DMS 273 treated with DMSO at 0.1 percent for 48 hours (cell line): ENCODE results near the gene SPIN4.
"Not testable (repeated sequence)": the region's sequence is repeated elsewhere in the genome, so short reads cannot be mapped to it uniquely, and the experiment has no call there.

ENCODE experiments used
- DNase-seq: peaks from one replicate; lab custom pipeline; 2025; lab: John Stamatoyannopoulos, UW

SPIN4 gene

DNA sequence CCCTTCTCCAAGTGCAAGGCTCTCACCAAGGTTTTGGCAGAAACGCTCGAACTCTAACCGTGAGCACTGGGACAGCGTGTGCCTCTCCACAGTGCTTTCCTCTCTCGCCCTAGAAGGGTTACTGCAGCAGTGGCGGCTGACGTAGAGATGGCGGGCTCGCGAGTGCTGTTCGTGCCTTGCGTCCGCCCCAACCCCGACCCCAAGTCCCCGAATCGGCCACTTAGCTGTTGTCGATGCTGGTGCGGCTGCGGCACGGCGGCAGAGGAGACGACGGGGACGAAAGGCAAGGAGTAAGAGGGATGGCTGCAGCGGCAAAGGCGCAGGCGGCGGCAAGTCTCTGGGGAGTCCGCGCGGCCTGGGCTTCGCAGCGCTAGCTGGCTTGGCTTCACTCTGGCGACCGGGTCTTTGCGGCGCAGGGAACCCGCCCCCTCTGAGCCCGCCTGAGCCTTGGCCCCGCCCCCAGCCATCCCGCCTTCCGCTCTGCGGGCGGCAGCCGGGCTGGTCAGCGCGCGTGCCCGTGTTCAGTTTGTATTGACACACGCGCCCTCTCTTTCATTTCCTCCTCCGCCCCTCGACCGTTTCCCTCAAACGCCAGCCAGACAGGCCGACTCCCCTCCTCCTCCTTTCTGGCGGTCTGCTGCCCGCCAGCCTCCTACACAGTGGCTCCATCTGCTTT lies at the start of gene SPIN4:
TSS of gene SPIN4 (minus strand) at position 392 of the 676 bp plus-strand sequence. CDS start 513 bp downstream, outside the sequence.
- peak; percentile 91 for DNase-seq

- no peak for DNase-seq
Measured at GRCh38 chrX:63400340-63400739, 49.2 kb upstream of the SPIN4 start.

DNA sequence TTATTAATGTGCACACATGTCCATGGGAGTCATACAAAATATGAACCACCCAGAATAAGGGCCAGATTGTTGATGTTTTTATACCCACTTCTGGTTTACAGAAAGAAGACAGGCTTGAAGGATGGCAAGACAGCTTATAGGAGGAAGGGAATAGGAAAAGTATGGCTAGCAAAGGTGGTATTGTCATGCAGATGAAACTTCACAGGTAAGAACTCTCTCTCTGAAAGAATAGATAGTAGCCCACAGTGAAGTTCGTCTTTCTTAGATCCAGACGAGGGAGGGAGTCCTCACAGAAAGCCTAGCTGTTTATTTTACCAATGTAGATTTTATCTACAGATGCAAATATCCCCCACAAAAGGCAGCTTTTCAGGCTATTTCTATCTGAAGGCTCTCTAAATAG lies 43.7 kb upstream of the SPIN4 start:
- no peak for DNase-seq

DNA sequence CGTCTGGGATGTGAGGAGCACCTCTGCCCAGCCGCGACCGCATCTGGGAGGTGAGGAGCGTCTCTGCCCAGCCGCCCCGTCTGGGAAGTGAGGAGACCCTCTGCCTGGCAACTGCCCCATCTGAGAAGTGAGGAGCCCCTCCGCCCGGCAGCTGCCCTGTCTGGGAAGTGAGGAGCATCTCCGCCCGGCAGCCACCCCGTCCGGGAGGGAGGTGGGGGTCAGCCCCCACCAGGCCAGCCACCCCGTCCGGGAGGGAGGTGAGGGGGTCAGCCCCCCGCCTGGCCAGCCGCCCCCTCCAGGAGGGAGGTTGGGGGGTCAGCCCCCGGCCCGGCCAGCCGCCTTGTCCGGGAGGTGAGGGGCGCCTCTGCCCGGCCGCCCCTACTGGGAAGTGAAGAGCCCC lies 42.0 kb upstream of the SPIN4 start:
- DNase-seq = not testable (repeated sequence)

GRCh38 chrX:63387411-63387810 lies 36.3 kb upstream of the SPIN4 start:
- DNase-seq = no peak

- DNase-seq = not testable (repeated sequence)
Measured at GRCh38 chrX:63384263-63384662, 33.1 kb upstream of the SPIN4 start.

DNA sequence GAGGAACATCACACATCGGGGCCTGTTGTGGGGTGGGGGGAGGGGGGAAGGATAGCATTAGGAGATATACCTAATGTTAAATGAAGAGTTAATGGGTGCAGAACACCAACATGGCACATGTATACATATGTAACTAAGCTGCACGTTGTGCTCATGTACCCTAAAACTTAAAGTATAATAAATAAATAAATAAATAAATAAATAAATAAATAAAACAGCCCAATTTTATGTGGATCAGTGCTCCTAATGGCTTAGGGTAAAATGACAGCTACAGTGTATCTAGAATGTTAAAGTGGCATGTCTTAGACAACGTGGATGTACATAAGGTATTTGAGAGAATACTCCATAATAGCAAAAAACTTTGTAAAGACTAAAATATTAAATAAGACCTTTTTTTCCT lies 21.9 kb upstream of the SPIN4 start:
- DNase-seq = not testable (repeated sequence)

DNA sequence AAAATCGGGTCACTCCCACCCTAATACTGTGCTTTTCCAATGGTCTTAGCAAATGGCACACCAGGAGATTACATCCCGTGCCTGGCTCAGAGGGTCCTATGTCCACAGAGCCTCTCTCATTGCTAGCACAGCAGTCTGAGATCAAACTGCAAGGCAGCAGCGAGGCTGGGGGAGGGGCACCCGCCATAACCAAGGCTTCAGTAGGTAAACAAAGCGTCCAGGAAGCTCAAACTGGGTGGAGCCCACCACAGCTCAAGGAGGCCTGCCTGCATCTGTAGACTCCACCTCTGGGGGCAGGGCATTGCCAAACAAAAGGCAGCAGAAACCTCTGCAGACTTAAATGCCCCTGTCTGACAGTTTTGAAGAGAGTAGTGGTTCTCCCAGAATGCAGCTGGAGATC lies 16.6 kb upstream of the SPIN4 start:
- DNase-seq = not testable (repeated sequence)

GRCh38 chrX:63363788-63364187 lies 12.7 kb upstream of the SPIN4 start:
- no peak for DNase-seq

DNA sequence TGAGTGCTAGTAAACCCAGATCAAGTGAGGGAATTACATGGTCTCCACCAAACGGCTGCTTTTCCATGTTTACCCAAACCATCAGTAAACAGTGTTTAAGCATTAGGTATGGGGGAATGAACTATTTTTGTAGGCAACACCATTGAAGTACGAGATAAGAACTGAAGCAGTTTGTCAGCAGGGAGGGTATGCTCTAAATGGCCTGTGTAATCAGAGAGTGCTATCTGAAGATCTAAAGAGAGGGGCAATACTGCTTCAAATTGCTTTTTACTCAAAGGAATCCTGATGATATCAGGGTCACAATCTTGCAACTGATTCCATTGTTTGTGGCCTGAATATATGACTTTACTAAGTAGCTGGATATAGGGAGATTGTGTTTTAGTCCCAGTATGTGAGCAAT lies 10.4 kb upstream of the SPIN4 start:
- DNase-seq = no peak

DNA sequence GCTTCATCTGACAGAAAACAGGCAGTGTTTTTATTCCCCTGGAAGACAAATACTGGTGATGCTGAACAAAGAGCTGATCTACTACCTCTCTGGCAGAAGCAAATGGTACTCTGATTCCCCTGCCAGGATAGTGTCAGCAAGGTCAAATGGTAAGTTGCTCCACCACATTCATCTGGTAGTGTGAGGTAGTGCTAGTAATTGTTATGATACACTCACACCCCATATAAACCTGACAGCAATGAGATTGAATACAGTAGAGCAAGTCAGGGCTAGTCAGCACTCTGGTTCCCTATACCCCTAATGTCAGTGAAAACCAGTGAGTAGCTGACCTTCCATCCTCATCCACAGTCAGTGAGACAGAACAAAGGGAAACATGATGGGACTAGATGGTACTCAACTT lies 3.4 kb upstream of the SPIN4 start:
- DNase-seq = no peak

GRCh38 chrX:63350465-63350877 lies 661 bp downstream of the SPIN4 start:
- DNase-seq = no peak

- DNase-seq = no peak
Measured at GRCh38 chrX:63349307-63349706, 1.8 kb downstream of the SPIN4 start.

DNA sequence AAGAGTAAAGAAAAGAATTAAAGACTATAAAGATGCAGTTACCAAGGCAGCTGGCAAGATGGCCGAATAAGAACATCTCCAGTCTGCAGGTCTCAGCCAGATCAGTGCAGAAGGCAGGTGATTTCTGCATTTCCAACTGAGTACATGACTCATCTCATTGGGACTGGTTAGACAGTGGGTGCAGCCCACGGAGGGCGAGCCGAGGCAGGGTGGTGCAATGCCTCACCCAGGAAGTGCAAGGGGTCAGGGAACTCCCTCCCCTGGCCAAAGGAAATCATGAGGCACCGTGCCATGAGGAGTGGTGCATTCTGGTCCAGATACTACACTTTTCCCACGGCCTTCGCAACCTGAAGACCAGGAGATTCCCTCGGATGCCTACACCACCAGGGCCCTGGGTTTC lies 20.5 kb downstream of the SPIN4 start:
- no peak for DNase-seq

DNA sequence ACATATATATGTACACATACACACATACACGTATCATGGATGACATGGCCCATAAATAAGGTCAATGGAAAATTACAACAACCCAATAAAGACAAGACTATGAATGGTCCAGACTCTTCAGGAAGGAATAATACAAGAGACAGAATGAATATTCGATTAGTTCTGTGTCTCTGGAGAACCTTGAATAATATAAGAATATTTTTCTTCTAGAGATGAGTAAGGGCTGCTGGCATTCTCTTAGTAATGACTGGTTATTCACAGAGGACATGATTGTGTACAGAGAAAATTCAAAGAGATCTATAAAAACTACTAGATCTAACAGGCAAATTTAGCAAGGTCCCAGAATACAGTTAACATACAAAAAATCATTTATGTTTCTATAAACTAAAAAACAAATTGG lies 23.3 kb downstream of the SPIN4 start:
- DNase-seq = no peak

GRCh38 chrX:63299596-63299995 lies 51.5 kb downstream of the SPIN4 start:
- DNase-seq = no peak
